Activated CD4-positive, alpha-beta memory T cell treated with anti-CD3 and anti-CD28 coated beads, Interleukin-2, amount 10 ng/mL, durations not matched to agents 7 days and 5 days (primary cell): ENCODE results near the gene TFAP2A. TPM values are rescaled to one million over a fixed set of nuclear protein-coding genes. Genes with fewer than 3 reads are reported as not detected.

Experiments
- total RNA-seq, 2 experiments: library from RNA; stranded (reverse); gene quantifications; one replicate each; pipeline ENCODE4 v1.2.3, GENCODE V29; 2021

The TFAP2A gene
- total RNA-seq, 2 experiments from 2014 or later: 0.20 TPM; not detected in 1

Other genes starting within 250 kb of the TFAP2A start
- 1 to 10 TPM; 3.0 to 3.1 TPM for gene GCNT2, start 106.3 kb upstream of the TFAP2A start, total RNA-seq